Suprapubic skin (tissue), 4 donors: ENCODE measurements around the gene ID2. TPM values are rescaled to one million over a fixed set of nuclear protein-coding genes. Genes with fewer than 3 reads are reported as not detected.

Source experiments
- DNase-seq, 2 donors: peaks; one replicate each; pipeline ENCODE4 v3.0.0-alpha.2; 2019; ENCODE audit warnings: low spot score in 2 of 2
- H3K27ac ChIP-seq: fragments of 200-600 bp; sonication (generic); one replicate; pipeline ENCODE4 v1.5.1; 2019
- H3K27me3 ChIP-seq: fragments of 200-600 bp; sonication (generic); one replicate; pipeline ENCODE4 v1.5.1; 2019
- H3K36me3 ChIP-seq: fragments of 200-600 bp; sonication (generic); one replicate; pipeline ENCODE4 v1.5.1; 2019
- H3K4me1 ChIP-seq: fragments of 200-600 bp; sonication (generic); one replicate; pipeline ENCODE4 v1.5.1; 2019
- H3K4me3 ChIP-seq: fragments of 200-600 bp; sonication (generic); one replicate; pipeline ENCODE4 v1.5.1; 2019; ENCODE audit warnings: mild to moderate bottlenecking
- H3K9me3 ChIP-seq: fragments of 200-600 bp; sonication (generic); one replicate; pipeline ENCODE4 v1.5.1; 2019
- CTCF ChIP-seq, 2 donors: fragments of 200-600 bp in 1 of 2; fragments of 450-650 bp in 1 of 2; sonication (generic) in 1 of 2; IDR thresholded peaks; one replicate each; pipeline ENCODE4 v1.5.1; 2016 to 2019; ENCODE audit warnings: antibody characterized with exemption in 2 of 2, mild to moderate bottlenecking in 1 of 2, moderate library complexity in 1 of 2
- EP300 ChIP-seq: sonication (generic); formaldehyde crosslinking; IDR thresholded peaks from one replicate; pipeline ENCODE4 v1.6.1; 2017; ENCODE audit warnings: antibody characterized with exemption
- POLR2A ChIP-seq, 2 donors: fragments of 450-650 bp; IDR thresholded peaks; one replicate each; pipeline ENCODE4 v1.6.1; 2017; ENCODE audit warnings: antibody characterized with exemption in 2 of 2, mild to moderate bottlenecking in 2 of 2, moderate library complexity in 2 of 2
- POLR2AphosphoS5 ChIP-seq, 3 donors: sonication (generic); formaldehyde crosslinking; IDR thresholded peaks; one replicate each; pipeline ENCODE4 v1.6.1; 2017; ENCODE audit warnings: antibody characterized with exemption in 3 of 3
- WGBS: methylation state at CpG from one replicate; pipeline ENCODE4 v1.1.5; 2018; 5-methylcytosine and 5-hydroxymethylcytosine counted together
- total RNA-seq, 4 donors: library from RNA; depleted of rRNA; stranded (reverse); fragments of >200 nt; gene quantifications; one replicate each; pipeline ENCODE4 v1.1.0, GENCODE V29; 2016

The ID2 gene
- total RNA-seq, 4 donors from 2014 or later = 179 to 249 (median 211) TPM

DNA sequence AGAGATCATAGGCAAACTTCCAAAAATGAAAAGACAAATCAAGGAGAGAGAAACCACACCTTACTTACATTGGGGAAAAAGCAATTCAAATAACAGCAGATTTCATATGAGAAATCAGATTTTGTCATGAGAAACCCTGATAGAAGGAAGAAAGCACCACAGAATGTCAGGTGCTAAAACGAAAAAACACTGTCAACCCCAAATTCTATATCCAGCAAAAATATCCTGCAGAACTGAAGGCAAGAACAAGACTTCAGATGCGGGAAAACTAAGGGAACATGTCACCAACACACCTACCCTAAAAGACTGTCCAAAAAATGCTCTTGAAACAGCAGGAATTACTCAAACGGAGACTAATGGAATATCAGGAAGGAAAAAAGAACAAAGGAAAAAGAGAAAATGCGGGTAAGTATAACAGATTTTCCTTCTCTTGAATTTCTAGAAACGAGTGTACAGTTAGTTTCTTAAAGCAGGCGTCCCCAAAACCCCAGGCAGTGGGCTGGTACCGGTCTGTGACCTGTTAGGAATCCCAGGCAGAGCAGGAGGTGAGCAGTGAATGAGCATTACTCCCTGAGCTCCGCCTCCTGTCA lies 7.3 kb upstream of the ID2 start:
- Histone ChIP-seq H3K9me3 (peaks cover 5% of the 10 kb centered on the region), H3K27ac (no peak overlapping the region), H3K36me3 (no peaks in the 10 kb centered on the region), H3K4me1 (peaks cover 38% of the 10 kb centered on the region), H3K27me3 (no peaks in the 10 kb centered on the region), H3K4me3 (no peak overlapping the region)
- WGBS = 93% methylated on average over 8 of the region's 8 CpGs
- no peak for TF ChIP-seq CTCF (IDR thresholded peaks at IDR 0.05)
- no peak for TF ChIP-seq EP300
- no peak for TF ChIP-seq POLR2AphosphoS5 (IDR thresholded peaks at IDR 0.05)
- TF ChIP-seq POLR2A (IDR thresholded peaks at IDR 0.05) = no peak
- DNase-seq = no peak

DNA sequence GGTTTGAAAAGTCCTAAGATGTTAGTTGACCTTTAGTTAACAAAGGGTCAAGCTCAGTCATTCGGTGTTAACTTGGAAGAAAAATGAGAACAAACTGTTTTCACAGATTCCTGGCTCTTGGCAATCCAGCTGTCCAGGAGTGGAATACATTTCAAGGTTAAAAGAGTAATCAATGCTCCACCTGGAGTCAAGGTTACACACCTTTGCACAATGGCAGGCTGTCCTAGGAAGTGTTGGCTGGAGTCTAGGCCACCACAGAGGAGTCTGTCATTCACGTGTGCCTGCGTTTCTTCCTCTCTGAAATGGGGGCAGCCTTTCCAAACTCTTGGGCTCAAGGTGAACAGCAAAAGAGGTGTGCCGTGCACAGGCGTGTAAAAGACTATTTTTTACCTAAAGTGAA lies 6.3 kb upstream of the ID2 start:
- no peak for DNase-seq
- H3K27me3 ChIP-seq = no peaks in the 10 kb centered on the region
- no peak for TF ChIP-seq POLR2AphosphoS5 (IDR thresholded peaks at IDR 0.05)
- TF ChIP-seq POLR2A (IDR thresholded peaks at IDR 0.05) = no peak
- no peak for TF ChIP-seq CTCF (IDR thresholded peaks at IDR 0.05)
- no peak for TF ChIP-seq EP300
- 94% methylated on average over 5 of the region's 5 CpGs for WGBS
- H3K36me3 ChIP-seq = no peaks in the 10 kb centered on the region
- H3K4me1 ChIP-seq = peaks cover 43% of the 10 kb centered on the region
- H3K4me3 ChIP-seq = no peak overlapping the region
- peaks cover 5% of the 10 kb centered on the region for H3K9me3 ChIP-seq
- no peak overlapping the region for H3K27ac ChIP-seq

- H3K4me3 ChIP-seq = peak overlapping the region; percentile 54
- peaks cover 51% of the 10 kb centered on the region for H3K4me1 ChIP-seq
- WGBS = 28% methylated on average over 24 of the region's 51 CpGs
- peak overlapping the region; percentile 96 for H3K27ac ChIP-seq
- H3K36me3 ChIP-seq = no peaks in the 10 kb centered on the region
- peaks cover 5% of the 10 kb centered on the region for H3K9me3 ChIP-seq
- DNase-seq = peak; percentile 94 to 96
- H3K27me3 ChIP-seq = no peaks in the 10 kb centered on the region
- TF ChIP-seq EP300 (no peak), POLR2A (IDR thresholded peaks at IDR 0.05) (no peak), CTCF (IDR thresholded peaks at IDR 0.05) (no peak), POLR2AphosphoS5 (IDR thresholded peaks at IDR 0.05) (peak in 2 of 3 donors; percentile 62 to 68)
Measured at GRCh38 chr2:8676191-8676920, 5.5 kb upstream of the ID2 start.

DNA sequence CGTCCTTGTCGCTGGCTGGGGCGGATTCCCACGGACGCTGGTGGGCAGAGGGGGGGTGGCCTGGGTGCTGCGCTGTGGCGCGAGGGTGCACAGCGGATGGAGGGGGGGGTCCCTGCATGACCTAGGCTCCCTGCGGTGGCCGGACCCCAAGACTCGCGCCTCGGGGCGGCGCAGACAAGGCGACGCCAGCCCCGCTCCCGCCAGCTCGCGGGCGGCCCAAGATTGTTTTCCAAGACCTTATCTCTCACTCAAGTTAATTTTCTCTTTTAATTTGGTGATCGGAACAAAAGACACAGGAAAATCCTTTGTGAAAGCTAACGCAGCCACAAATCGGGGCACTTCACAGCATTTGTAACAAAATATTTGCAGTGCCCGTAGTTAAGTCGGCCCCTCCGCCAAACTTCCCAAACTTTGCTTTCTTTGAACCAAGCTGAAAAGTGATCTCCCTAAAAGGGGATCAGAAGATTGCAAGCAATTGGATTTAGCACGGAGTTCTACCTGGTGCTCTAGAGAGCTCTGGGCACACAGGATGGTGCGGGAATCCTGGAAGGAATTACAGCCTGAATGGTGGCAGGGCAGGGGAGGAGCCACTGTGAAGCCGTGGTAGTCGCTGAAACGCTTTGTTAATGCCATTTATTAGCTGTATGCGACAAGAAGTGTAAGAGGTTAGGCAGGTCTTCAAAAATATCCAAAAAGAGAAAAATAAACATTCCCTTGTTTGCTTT lies 4.8 kb upstream of the ID2 start:
- DNase-seq = no peak
- H3K27me3 ChIP-seq = no peaks in the 10 kb centered on the region
- H3K4me3 ChIP-seq = peak overlapping the region; percentile 54
- peak overlapping the region; percentile 96 for H3K27ac ChIP-seq
- no peaks in the 10 kb centered on the region for H3K36me3 ChIP-seq
- peaks cover 5% of the 10 kb centered on the region for H3K9me3 ChIP-seq
- WGBS = 7% methylated on average over 35 of the region's 35 CpGs
- TF ChIP-seq CTCF (IDR thresholded peaks at IDR 0.05) = no peak
- no peak for TF ChIP-seq EP300
- TF ChIP-seq POLR2AphosphoS5 (IDR thresholded peaks at IDR 0.05) = no peak
- TF ChIP-seq POLR2A (IDR thresholded peaks at IDR 0.05) = no peak
- peaks cover 52% of the 10 kb centered on the region for H3K4me1 ChIP-seq
